ENCODE measurements around the gene RNF144B.
"Not testable (repeated sequence)": the region's sequence is repeated elsewhere in the genome, so short reads cannot be mapped to it uniquely, and the experiment has no call there.

Gene RNF144B

GRCh38 chr6:18389479-18389878, 2.3 kb downstream of the RNF144B start:
- H3K4me1 ChIP-seq (ENCODE audit: control insufficient read depth, insufficient read depth, low read length, poor library complexity, severe bottlenecking), result no peaks in the 10 kb centered on the region
- no peak overlapping the region for H3K27ac ChIP-seq (ENCODE audit: insufficient read depth, low read length, poor library complexity, severe bottlenecking)
- H3K36me3 ChIP-seq (ENCODE audit: control insufficient read depth, insufficient read depth, low read length), result no peaks in the 10 kb centered on the region
- H3K4me3 ChIP-seq (ENCODE audit: insufficient read depth, low read depth, low read length, poor library complexity, severe bottlenecking), result no peak overlapping the region
- H3K9me3 ChIP-seq (ENCODE audit: control insufficient read depth, low read length), result no peaks in the 10 kb centered on the region
- no peak for DNase-seq
- no peaks in the 10 kb centered on the region for H3K27me3 ChIP-seq (replicated peaks; ENCODE audit: control insufficient read depth, insufficient read depth, low read length, poor library complexity, severe bottlenecking)

- H3K4me1 ChIP-seq (ENCODE audit: control insufficient read depth, insufficient read depth, low read length, poor library complexity, severe bottlenecking), result no peaks in the 10 kb centered on the region
- no peaks in the 10 kb centered on the region for H3K9me3 ChIP-seq (ENCODE audit: control insufficient read depth, low read length)
- no peak overlapping the region for H3K27ac ChIP-seq (ENCODE audit: insufficient read depth, low read length, poor library complexity, severe bottlenecking)
- no peak for DNase-seq
- no peak overlapping the region for H3K4me3 ChIP-seq (ENCODE audit: insufficient read depth, low read depth, low read length, poor library complexity, severe bottlenecking)
- H3K36me3 ChIP-seq (ENCODE audit: control insufficient read depth, insufficient read depth, low read length), result no peaks in the 10 kb centered on the region
- H3K27me3 ChIP-seq (replicated peaks; ENCODE audit: control insufficient read depth, insufficient read depth, low read length, poor library complexity, severe bottlenecking), result no peaks in the 10 kb centered on the region
Measured at GRCh38 chr6:18390476-18390875, 3.3 kb downstream of the RNF144B start.

GRCh38 chr6:18391023-18391422, 3.9 kb downstream of the RNF144B start:
- H3K4me3 ChIP-seq (ENCODE audit: insufficient read depth, low read depth, low read length, poor library complexity, severe bottlenecking), result no peak overlapping the region
- H3K9me3 ChIP-seq (ENCODE audit: control insufficient read depth, low read length), result no peaks in the 10 kb centered on the region
- no peak overlapping the region for H3K27ac ChIP-seq (ENCODE audit: insufficient read depth, low read length, poor library complexity, severe bottlenecking)
- H3K4me1 ChIP-seq (ENCODE audit: control insufficient read depth, insufficient read depth, low read length, poor library complexity, severe bottlenecking), result no peaks in the 10 kb centered on the region
- DNase-seq, result no peak
- no peaks in the 10 kb centered on the region for H3K36me3 ChIP-seq (ENCODE audit: control insufficient read depth, insufficient read depth, low read length)
- no peaks in the 10 kb centered on the region for H3K27me3 ChIP-seq (replicated peaks; ENCODE audit: control insufficient read depth, insufficient read depth, low read length, poor library complexity, severe bottlenecking)

- DNase-seq, result no peak
- H3K27ac ChIP-seq (ENCODE audit: insufficient read depth, low read length, poor library complexity, severe bottlenecking), result no peak overlapping the region
- no peaks in the 10 kb centered on the region for H3K27me3 ChIP-seq (replicated peaks; ENCODE audit: control insufficient read depth, insufficient read depth, low read length, poor library complexity, severe bottlenecking)
- H3K36me3 ChIP-seq (ENCODE audit: control insufficient read depth, insufficient read depth, low read length), result no peaks in the 10 kb centered on the region
- H3K9me3 ChIP-seq (ENCODE audit: control insufficient read depth, low read length), result no peaks in the 10 kb centered on the region
- H3K4me1 ChIP-seq (ENCODE audit: control insufficient read depth, insufficient read depth, low read length, poor library complexity, severe bottlenecking), result no peaks in the 10 kb centered on the region
- H3K4me3 ChIP-seq (ENCODE audit: insufficient read depth, low read depth, low read length, poor library complexity, severe bottlenecking), result no peak overlapping the region
Measured at GRCh38 chr6:18392346-18392877, 5.3 kb downstream of the RNF144B start.

GRCh38 chr6:18393698-18394097, 6.5 kb downstream of the RNF144B start:
- Histone ChIP-seq H3K27ac (ENCODE audit: insufficient read depth, low read length, poor library complexity, severe bottlenecking) (no peak overlapping the region), H3K4me1 (ENCODE audit: control insufficient read depth, insufficient read depth, low read length, poor library complexity, severe bottlenecking) (no peaks in the 10 kb centered on the region), H3K4me3 (ENCODE audit: insufficient read depth, low read depth, low read length, poor library complexity, severe bottlenecking) (no peak overlapping the region), H3K27me3 (replicated peaks; ENCODE audit: control insufficient read depth, insufficient read depth, low read length, poor library complexity, severe bottlenecking) (no peaks in the 10 kb centered on the region), H3K9me3 (ENCODE audit: control insufficient read depth, low read length) (no peaks in the 10 kb centered on the region), H3K36me3 (ENCODE audit: control insufficient read depth, insufficient read depth, low read length) (no peaks in the 10 kb centered on the region)
- DNase-seq, result no peak

DNA sequence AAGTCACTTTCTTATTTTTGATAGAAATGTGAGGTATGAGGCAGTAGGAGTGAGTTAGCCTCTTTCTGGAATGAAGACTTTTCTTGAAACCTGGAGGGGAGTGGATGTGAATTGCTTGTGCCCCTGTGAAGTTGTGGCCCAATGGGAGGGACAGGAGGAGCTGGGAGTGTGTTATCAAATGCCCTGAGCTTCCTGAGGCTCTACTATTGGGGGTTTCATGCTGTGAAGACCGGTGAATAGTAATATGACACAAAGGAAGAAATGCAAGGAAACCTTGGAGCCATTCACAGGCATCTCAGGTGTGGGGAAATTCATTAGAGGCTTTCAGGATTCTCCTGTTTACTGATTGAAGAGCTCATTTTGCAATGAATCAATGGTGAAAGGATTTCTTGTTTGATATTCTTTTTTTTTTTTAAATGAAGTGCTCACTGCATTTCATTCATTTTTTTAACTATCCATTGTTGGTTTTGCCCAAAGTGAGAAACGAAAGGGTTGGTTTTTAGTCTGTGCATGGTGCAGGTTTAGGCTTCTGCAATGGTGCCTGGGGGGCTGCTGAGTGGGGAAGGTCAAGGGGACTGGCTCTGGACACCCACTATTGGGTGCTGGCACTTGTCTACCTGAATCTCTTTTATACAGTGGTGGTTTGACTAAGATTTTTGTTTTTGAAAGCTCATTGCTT, 8.2 kb downstream of the RNF144B start:
- Histone ChIP-seq H3K9me3 (ENCODE audit: control insufficient read depth, low read length) (no peaks in the 10 kb centered on the region), H3K4me1 (ENCODE audit: control insufficient read depth, insufficient read depth, low read length, poor library complexity, severe bottlenecking) (no peaks in the 10 kb centered on the region), H3K4me3 (ENCODE audit: insufficient read depth, low read depth, low read length, poor library complexity, severe bottlenecking) (no peak overlapping the region), H3K27me3 (replicated peaks; ENCODE audit: control insufficient read depth, insufficient read depth, low read length, poor library complexity, severe bottlenecking) (no peaks in the 10 kb centered on the region), H3K36me3 (ENCODE audit: control insufficient read depth, insufficient read depth, low read length) (no peaks in the 10 kb centered on the region), H3K27ac (ENCODE audit: insufficient read depth, low read length, poor library complexity, severe bottlenecking) (no peak overlapping the region)
- no peak for DNase-seq

DNA sequence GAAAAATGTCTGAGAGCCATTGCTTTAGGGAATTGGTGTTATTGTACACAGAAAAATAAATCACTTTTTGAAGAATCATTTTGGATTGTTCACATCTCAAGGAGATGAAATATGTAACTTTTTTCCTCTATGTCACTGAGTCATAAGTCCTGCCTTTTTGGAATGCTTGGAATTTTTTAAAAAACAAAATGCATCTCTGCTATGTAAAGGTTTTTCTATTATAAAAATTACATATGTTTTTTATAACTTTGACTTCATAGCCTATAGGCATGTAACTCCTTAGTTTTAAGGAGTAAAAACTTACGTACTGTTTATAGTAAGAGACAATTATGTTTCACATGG, 8.7 kb downstream of the RNF144B start:
- Histone ChIP-seq H3K27ac (ENCODE audit: insufficient read depth, low read length, poor library complexity, severe bottlenecking) (no peak overlapping the region), H3K4me1 (ENCODE audit: control insufficient read depth, insufficient read depth, low read length, poor library complexity, severe bottlenecking) (no peaks in the 10 kb centered on the region), H3K4me3 (ENCODE audit: insufficient read depth, low read depth, low read length, poor library complexity, severe bottlenecking) (no peak overlapping the region), H3K27me3 (replicated peaks; ENCODE audit: control insufficient read depth, insufficient read depth, low read length, poor library complexity, severe bottlenecking) (no peaks in the 10 kb centered on the region), H3K36me3 (ENCODE audit: control insufficient read depth, insufficient read depth, low read length) (no peaks in the 10 kb centered on the region), H3K9me3 (ENCODE audit: control insufficient read depth, low read length) (no peaks in the 10 kb centered on the region)
- no peak for DNase-seq

DNA sequence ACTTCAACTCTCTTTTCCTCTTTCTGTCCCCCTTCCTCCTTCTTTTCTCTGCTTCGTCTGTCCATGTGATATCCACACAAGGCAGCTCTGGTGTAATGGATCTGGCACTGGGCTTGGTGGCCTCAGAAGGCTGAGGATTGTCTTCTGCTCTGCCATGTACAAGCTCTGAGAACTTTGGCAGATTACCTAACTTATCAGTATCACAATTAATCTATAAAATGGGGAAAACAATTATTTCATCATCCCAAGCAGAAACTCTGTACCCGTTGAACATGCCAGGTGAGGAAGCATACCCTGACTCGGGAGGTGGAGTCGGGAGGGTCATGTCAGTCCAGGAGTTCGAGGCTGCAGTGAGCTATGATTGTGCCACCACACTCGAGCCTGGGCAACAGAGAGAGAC, 10.6 kb downstream of the RNF144B start:
- H3K9me3 ChIP-seq (ENCODE audit: control insufficient read depth, low read length), result no peaks in the 10 kb centered on the region
- H3K27me3 ChIP-seq (replicated peaks; ENCODE audit: control insufficient read depth, insufficient read depth, low read length, poor library complexity, severe bottlenecking), result no peaks in the 10 kb centered on the region
- H3K27ac ChIP-seq (ENCODE audit: insufficient read depth, low read length, poor library complexity, severe bottlenecking), result no peak overlapping the region
- no peaks in the 10 kb centered on the region for H3K4me1 ChIP-seq (ENCODE audit: control insufficient read depth, insufficient read depth, low read length, poor library complexity, severe bottlenecking)
- H3K4me3 ChIP-seq (ENCODE audit: insufficient read depth, low read depth, low read length, poor library complexity, severe bottlenecking), result no peak overlapping the region
- H3K36me3 ChIP-seq (ENCODE audit: control insufficient read depth, insufficient read depth, low read length), result no peaks in the 10 kb centered on the region
- no peak for DNase-seq

- not testable (repeated sequence) for H3K4me3 ChIP-seq (ENCODE audit: insufficient read depth, low read depth, low read length, poor library complexity, severe bottlenecking); H3K27ac ChIP-seq (ENCODE audit: insufficient read depth, low read length, poor library complexity, severe bottlenecking); H3K4me1 ChIP-seq (ENCODE audit: control insufficient read depth, insufficient read depth, low read length, poor library complexity, severe bottlenecking)
Measured at GRCh38 chr6:18398225-18398624, 11.1 kb downstream of the RNF144B start.

DNA sequence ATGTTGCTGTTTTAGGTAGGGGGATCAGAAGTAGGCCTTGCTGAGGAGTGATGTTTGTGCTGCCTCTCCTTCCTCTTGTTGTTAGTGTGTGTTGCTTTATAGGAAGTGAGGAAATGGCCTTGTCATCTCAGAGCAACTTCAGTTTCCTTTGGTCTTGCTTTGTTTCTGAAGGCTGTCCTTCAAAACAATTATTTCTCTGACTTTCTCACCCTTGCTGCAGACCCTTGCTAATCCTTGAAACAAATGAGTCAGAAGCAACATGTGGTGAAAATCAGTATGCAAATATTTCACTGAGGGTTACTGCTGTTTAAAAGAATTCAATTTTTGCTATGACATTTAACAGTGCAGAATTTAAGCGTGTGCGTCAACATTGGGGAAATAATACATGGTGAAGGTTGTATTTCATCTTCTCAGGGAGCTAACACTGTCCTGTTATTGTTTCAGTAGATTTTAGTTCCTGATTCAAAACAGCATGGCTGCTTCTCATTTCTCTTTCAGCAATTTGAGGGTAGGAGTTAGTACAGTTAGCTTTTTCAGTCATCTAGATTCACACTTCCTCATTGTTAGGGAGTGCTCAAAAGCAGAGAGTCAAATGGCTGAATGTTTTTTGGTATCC, 13.8 kb downstream of the RNF144B start:
- H3K27me3 ChIP-seq (replicated peaks; ENCODE audit: control insufficient read depth, insufficient read depth, low read length, poor library complexity, severe bottlenecking), result no peaks in the 10 kb centered on the region
- H3K9me3 ChIP-seq (ENCODE audit: control insufficient read depth, low read length), result no peaks in the 10 kb centered on the region
- H3K36me3 ChIP-seq (ENCODE audit: control insufficient read depth, insufficient read depth, low read length), result no peaks in the 10 kb centered on the region
- DNase-seq, result no peak
- H3K4me1 ChIP-seq (ENCODE audit: control insufficient read depth, insufficient read depth, low read length, poor library complexity, severe bottlenecking), result no peaks in the 10 kb centered on the region
- H3K4me3 ChIP-seq (ENCODE audit: insufficient read depth, low read depth, low read length, poor library complexity, severe bottlenecking), result no peak overlapping the region
- no peak overlapping the region for H3K27ac ChIP-seq (ENCODE audit: insufficient read depth, low read length, poor library complexity, severe bottlenecking)

More at GRCh38 chr6:18398225-18398624, 11.1 kb downstream of the RNF144B start:
- not testable (repeated sequence) for DNase-seq; H3K36me3 ChIP-seq (ENCODE audit: control insufficient read depth, insufficient read depth, low read length); H3K27me3 ChIP-seq (replicated peaks; ENCODE audit: control insufficient read depth, insufficient read depth, low read length, poor library complexity, severe bottlenecking); H3K9me3 ChIP-seq (ENCODE audit: control insufficient read depth, low read length)

Data from effector memory CD4-positive, alpha-beta T cell (primary cell).